Fibroblast of lung (primary cell): Measurements from ENCODE around the gene ACRBP.

ENCODE experiments used
- CTCF ChIP-seq, 2 donors: IDR thresholded peaks in 1 of 2; conservative IDR thresholded peaks in 1 of 2; 1 replicate in 1 of 2; 2 replicates in 1 of 2; pipeline ENCODE4 v1.5.1; 2011 to 2012; ENCODE audit warnings: low read length in 2 of 2, control low read depth in 1 of 2, inconsistent platforms in 1 of 2, low read depth in 1 of 2, mild to moderate bottlenecking in 1 of 2
- EZH2 ChIP-seq: IDR thresholded peaks from 2 replicates; pipeline ENCODE4 v1.5.1; 2012; ENCODE audit warnings: low read length, control low read depth, mild to moderate bottlenecking; ENCODE audit errors: missing control alignments

- TF ChIP-seq CTCF (conservative IDR thresholded peaks at IDR 0.05 in 1 of 2, IDR thresholded peaks at IDR 0.05 in 1 of 2; ENCODE audit: low read depth in 1 of 2, low read length in 2 of 2) (no peak), EZH2 (no peak)
Observed at GRCh38 chr12:6606331-6607131, 40.7 kb downstream of the ACRBP start.
